ENCODE results near the gene CPT1A. TPM values are rescaled to one million over a fixed set of nuclear protein-coding genes. Genes with fewer than 3 reads are reported as not detected.

Gene CPT1A
- total RNA-seq, 2 donors from 2014 or later, result 53.1 to 56.3 TPM

- no peaks in the 10 kb centered on the region for H3K27me3 ChIP-seq
- H3K36me3 ChIP-seq, result no peaks in the 10 kb centered on the region
- H3K4me3 ChIP-seq, result peak overlapping the region; percentile 60 to 82
- peak; percentile 95 for DNase-seq (ENCODE audit: low spot score)
- TF ChIP-seq, protein P1, sequence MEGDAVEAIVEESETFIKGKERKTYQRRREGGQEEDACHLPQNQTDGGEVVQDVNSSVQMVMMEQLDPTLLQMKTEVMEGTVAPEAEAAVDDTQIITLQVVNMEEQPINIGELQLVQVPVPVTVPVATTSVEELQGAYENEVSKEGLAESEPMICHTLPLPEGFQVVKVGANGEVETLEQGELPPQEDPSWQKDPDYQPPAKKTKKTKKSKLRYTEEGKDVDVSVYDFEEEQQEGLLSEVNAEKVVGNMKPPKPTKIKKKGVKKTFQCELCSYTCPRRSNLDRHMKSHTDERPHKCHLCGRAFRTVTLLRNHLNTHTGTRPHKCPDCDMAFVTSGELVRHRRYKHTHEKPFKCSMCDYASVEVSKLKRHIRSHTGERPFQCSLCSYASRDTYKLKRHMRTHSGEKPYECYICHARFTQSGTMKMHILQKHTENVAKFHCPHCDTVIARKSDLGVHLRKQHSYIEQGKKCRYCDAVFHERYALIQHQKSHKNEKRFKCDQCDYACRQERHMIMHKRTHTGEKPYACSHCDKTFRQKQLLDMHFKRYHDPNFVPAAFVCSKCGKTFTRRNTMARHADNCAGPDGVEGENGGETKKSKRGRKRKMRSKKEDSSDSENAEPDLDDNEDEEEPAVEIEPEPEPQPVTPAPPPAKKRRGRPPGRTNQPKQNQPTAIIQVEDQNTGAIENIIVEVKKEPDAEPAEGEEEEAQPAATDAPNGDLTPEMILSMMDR (IDR thresholded peaks at IDR 0.05), result no peak
- H3K9me3 ChIP-seq, result no peaks in the 10 kb centered on the region
- peak overlapping the region; percentile 90 to 91 for H3K27ac ChIP-seq
- peaks cover 0 to 83% of the 10 kb centered on the region in 2 donors for H3K4me1 ChIP-seq
Observed at GRCh38 chr11:68839054-68839865, 2.5 kb downstream of the CPT1A start.

DNA sequence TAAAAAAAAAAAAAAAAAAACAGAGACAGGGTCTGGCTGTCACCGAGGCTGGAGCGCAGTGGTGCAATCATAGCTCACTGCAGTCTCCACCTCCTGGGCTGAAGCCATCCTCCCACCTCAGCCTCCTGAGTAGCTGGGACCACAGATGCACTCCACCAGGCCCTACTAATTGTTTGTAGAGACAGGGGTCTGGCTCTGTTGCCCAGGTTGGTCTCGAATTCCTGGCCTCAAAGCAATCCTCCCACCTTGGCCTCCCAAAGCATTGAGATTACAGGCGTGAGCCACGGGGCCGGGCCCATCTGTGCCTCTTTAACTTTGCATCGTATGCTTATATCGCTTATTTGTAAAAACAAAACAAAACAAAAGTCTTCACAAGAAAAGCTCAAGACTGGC, 3.1 kb downstream of the CPT1A start:
- Histone ChIP-seq H3K4me1 (peaks cover 0 to 76% of the 10 kb centered on the region in 2 donors), H3K27me3 (no peaks in the 10 kb centered on the region), H3K27ac (peak overlapping the region; percentile 90 to 91), H3K36me3 (peaks cover 4% of the 10 kb centered on the region), H3K9me3 (no peaks in the 10 kb centered on the region), H3K4me3 (peak overlapping the region; percentile 60 to 82)
- peak; percentile 70 for DNase-seq (ENCODE audit: low spot score)
- TF ChIP-seq, protein P1 (IDR thresholded peaks at IDR 0.05), result no peak

DNA sequence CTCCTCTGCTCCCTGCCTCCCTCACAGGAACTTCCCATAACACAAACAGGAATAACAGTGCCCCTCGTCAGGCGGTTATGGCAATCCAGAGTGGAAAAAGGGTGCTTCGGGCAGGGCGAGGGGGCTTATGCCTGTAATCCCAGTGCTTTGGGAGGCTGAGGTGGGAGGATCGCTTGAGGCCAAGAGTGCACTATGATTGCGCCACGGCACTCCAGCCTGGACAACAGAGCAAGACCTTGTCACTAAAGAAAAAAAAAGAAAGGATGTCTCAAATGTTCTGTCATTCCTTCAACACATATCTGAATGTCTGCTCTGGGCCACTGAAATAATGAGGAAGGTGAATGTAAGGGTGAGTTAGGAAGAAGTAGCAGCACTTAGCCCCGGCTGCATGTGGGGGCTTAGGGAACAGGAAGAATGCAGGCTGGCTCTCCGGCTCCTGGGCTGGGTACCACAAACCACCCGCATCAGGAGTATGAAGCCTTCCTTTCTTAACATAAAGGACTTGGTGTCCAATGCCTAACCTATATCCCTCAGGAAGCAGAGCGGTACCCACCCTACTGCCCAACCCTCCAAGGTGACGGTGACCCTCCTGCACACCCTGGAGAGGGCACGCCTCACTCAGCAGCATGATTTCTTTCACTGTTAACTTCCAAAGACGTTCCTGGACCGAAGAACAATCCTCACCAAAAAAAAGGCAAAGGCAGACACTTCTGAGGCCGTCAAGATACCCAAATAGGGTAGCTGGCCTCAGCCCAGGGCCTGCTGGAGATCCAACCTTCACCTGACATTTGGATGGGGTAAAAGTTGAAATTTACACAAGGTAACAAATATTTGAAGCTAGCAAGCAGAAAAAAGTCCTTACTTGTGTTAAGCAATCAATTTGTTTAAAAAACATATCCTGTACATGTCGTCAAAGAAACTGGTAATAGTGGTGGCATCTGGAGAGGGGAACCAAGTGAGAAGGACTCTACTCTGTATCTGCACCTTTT, 3.8 kb downstream of the CPT1A start:
- H3K36me3 ChIP-seq, result peaks cover 9% of the 10 kb centered on the region
- H3K4me1 ChIP-seq, result peaks cover 0 to 75% of the 10 kb centered on the region in 2 donors
- no peak for DNase-seq (ENCODE audit: low spot score)
- H3K27me3 ChIP-seq, result no peaks in the 10 kb centered on the region
- H3K9me3 ChIP-seq, result no peaks in the 10 kb centered on the region
- no peak overlapping the region for H3K4me3 ChIP-seq
- TF ChIP-seq, protein P1 (IDR thresholded peaks at IDR 0.05), result no peak
- peak overlapping the region; percentile 90 to 91 for H3K27ac ChIP-seq

- Histone ChIP-seq H3K9me3 (no peaks in the 10 kb centered on the region), H3K27me3 (no peaks in the 10 kb centered on the region), H3K4me1 (peaks cover 0 to 76% of the 10 kb centered on the region in 2 donors), H3K27ac (peak overlapping the region in 1 of 2 donors; percentile 12), H3K36me3 (peaks cover 9% of the 10 kb centered on the region), H3K4me3 (no peak overlapping the region)
- TF ChIP-seq, protein P1 (IDR thresholded peaks at IDR 0.05), result no peak
- DNase-seq (ENCODE audit: low spot score), result no peak
Observed at GRCh38 chr11:68835749-68836148, 6.0 kb downstream of the CPT1A start.

- H3K27me3 ChIP-seq, result no peaks in the 10 kb centered on the region
- TF ChIP-seq, protein P1 (IDR thresholded peaks at IDR 0.05), result no peak
- H3K9me3 ChIP-seq, result no peaks in the 10 kb centered on the region
- H3K4me3 ChIP-seq, result no peak overlapping the region
- DNase-seq (ENCODE audit: low spot score), result no peak
- H3K36me3 ChIP-seq, result peaks cover 11% of the 10 kb centered on the region
- peaks cover 0 to 72% of the 10 kb centered on the region in 2 donors for H3K4me1 ChIP-seq
- peak overlapping the region in 1 of 2 donors; percentile 12 for H3K27ac ChIP-seq
Observed at GRCh38 chr11:68835328-68835727, 6.4 kb downstream of the CPT1A start.

Measured in right atrium auricular region (tissue), 2 donors.